DND-41 (cell line): ENCODE data around the gene NPC1.

Experiments
- ATAC-seq: fragments of 200-7000 bp; cut with Tn5 transposase; 3 replicates; pipeline ENCODE4 v1.9.1; 2021; ENCODE audit warnings: low read depth; ENCODE audit not compliant: insufficient read depth
- DNase-seq: peaks from one replicate; pipeline ENCODE4 v3.0.0-alpha.2; 2020
- H2AFZ ChIP-seq: 2 replicates; pipeline ENCODE4 v1.6.0; 2012; ENCODE audit warnings: low read depth, low read length
- H3K27ac ChIP-seq: 2 replicates; pipeline ENCODE4 v1.5.1; 2012; ENCODE audit warnings: low read length, inconsistent platforms
- H3K27me3 ChIP-seq: fragments of 200-600 bp; sonication (generic); 2 replicates; pipeline ENCODE4 v1.6.0; 2012; ENCODE audit warnings: low read length, mild to moderate bottlenecking, inconsistent platforms; ENCODE audit not compliant: insufficient read depth, poor library complexity
- H3K36me3 ChIP-seq: 2 replicates; pipeline ENCODE4 v1.5.1; 2012; ENCODE audit warnings: low read length, inconsistent platforms; ENCODE audit not compliant: insufficient read depth
- H3K4me1 ChIP-seq: 2 replicates; pipeline ENCODE4 v1.5.1; 2012; ENCODE audit warnings: mild to moderate bottlenecking, low read length; ENCODE audit not compliant: insufficient read depth
- H3K4me2 ChIP-seq: 2 replicates; pipeline ENCODE4 v1.6.0; 2012; ENCODE audit warnings: mild to moderate bottlenecking, moderate library complexity, low read length, inconsistent platforms; ENCODE audit not compliant: insufficient read depth
- H3K4me3 ChIP-seq, 2 experiments: fragments of 200-600 bp in 1 of 2; shearing (Covaris generic) in 1 of 2; 2 replicates each; pipeline ENCODE4 v1.5.1; 2012 to 2016; ENCODE audit warnings: inconsistent platforms in 2 of 2, low read length in 2 of 2, mild to moderate bottlenecking in 2 of 2, low read depth in 1 of 2, moderate library complexity in 1 of 2
- H3K79me2 ChIP-seq: 2 replicates; pipeline ENCODE4 v1.6.0; 2012; ENCODE audit warnings: low read length, inconsistent platforms; ENCODE audit not compliant: insufficient read depth
- H3K9ac ChIP-seq: 2 replicates; pipeline ENCODE4 v1.6.0; 2012; ENCODE audit warnings: low read depth, mild to moderate bottlenecking, inconsistent platforms, low read length, moderate library complexity
- H3K9me3 ChIP-seq: 2 replicates; pipeline ENCODE4 v1.5.1; 2012; ENCODE audit warnings: low read length, moderate library complexity, mild to moderate bottlenecking, inconsistent platforms; ENCODE audit not compliant: insufficient read depth, severe bottlenecking
- H4K20me1 ChIP-seq: 2 replicates; pipeline ENCODE4 v1.6.0; 2012; ENCODE audit warnings: low read length; ENCODE audit not compliant: insufficient read depth
- CTCF ChIP-seq: IDR thresholded peaks from 2 replicates; pipeline ENCODE4 v1.5.1; 2012; ENCODE audit warnings: borderline replicate concordance, low read length, moderate library complexity, mild to moderate bottlenecking; ENCODE audit not compliant: poor library complexity, severe bottlenecking; ENCODE audit errors: extremely low read depth
- EZH2 ChIP-seq: IDR thresholded peaks from 3 replicates; pipeline ENCODE4 v1.6.1; 2012; ENCODE audit warnings: borderline replicate concordance, low read depth, mild to moderate bottlenecking, moderate library complexity, low read length, inconsistent platforms; ENCODE audit not compliant: severe bottlenecking

NPC1 gene

DNA sequence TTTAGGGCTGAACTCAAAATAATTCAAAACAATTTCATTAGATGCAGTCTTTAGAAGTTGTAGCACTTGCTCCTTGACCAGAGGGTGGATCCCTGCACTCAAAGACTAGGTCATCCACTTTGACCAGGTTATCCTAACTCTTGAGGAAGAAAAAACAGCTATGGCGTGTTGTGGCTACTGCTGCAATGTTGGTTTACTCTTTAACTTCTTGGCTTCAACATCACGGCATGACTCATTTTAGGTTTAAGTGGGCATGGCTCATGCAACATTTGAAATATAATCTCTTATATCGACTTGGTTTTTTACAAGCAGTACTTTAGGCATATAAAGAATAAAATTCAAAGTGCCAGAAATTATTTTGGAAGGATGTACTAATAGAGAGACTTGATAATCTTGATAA lies 41.0 kb upstream of the NPC1 start:
- Histone ChIP-seq H3K27ac (no peak overlapping the region), H3K4me1 (no peaks in the 10 kb centered on the region), H3K27me3 (no peaks in the 10 kb centered on the region), H3K9ac (no peak overlapping the region), H3K4me3 (no peak overlapping the region), H3K79me2 (no peaks in the 10 kb centered on the region), H4K20me1 (no peaks in the 10 kb centered on the region), H3K9me3 (no peaks in the 10 kb centered on the region), H3K36me3 (no peaks in the 10 kb centered on the region), H2AFZ (no peak overlapping the region), H3K4me2 (no peak overlapping the region)
- no peak for ATAC-seq
- no peak for DNase-seq
- TF ChIP-seq EZH2: no peak
- no peak for TF ChIP-seq CTCF

- TF ChIP-seq EZH2 (no peak), CTCF (no peak)
- ATAC-seq: no peak
- Histone ChIP-seq H3K4me3 (no peak overlapping the region), H4K20me1 (no peaks in the 10 kb centered on the region), H2AFZ (no peak overlapping the region), H3K27me3 (no peaks in the 10 kb centered on the region), H3K4me2 (no peak overlapping the region), H3K79me2 (no peaks in the 10 kb centered on the region), H3K9ac (no peak overlapping the region), H3K4me1 (no peaks in the 10 kb centered on the region), H3K36me3 (no peaks in the 10 kb centered on the region), H3K27ac (no peak overlapping the region), H3K9me3 (no peaks in the 10 kb centered on the region)
- no peak for DNase-seq
Observed at GRCh38 chr18:23626451-23627279, 40.4 kb upstream of the NPC1 start.

- no peak for TF ChIP-seq EZH2
- TF ChIP-seq CTCF: no peak
- no peaks in the 10 kb centered on the region for H3K4me1 ChIP-seq
- no peaks in the 10 kb centered on the region for H3K36me3 ChIP-seq
- H2AFZ ChIP-seq: no peak overlapping the region
- H4K20me1 ChIP-seq: no peaks in the 10 kb centered on the region
- DNase-seq (no peak), ATAC-seq (no peak)
- no peak overlapping the region for H3K4me3 ChIP-seq
- peaks cover 16% of the 10 kb centered on the region for H3K27me3 ChIP-seq
- H3K4me2 ChIP-seq: no peak overlapping the region
- H3K9ac ChIP-seq: no peak overlapping the region
- H3K27ac ChIP-seq: no peak overlapping the region
- H3K9me3 ChIP-seq: no peaks in the 10 kb centered on the region
- H3K79me2 ChIP-seq: no peaks in the 10 kb centered on the region
Observed at GRCh38 chr18:23623040-23623439, 36.7 kb upstream of the NPC1 start.
